ENCODE measurements around the gene LATS1.

Gene LATS1

GRCh38 chr6:149727793-149728498, 10.0 kb upstream of the LATS1 start:
- H3K4me3 ChIP-seq (replicated peaks in 1 of 2; ENCODE audit: low read depth in 2 of 2, low read length in 2 of 2) = no peak overlapping the region
- no peak for DNase-seq (ENCODE audit: low read depth in 2 of 2)
- TF ChIP-seq CTCF (IDR thresholded peaks at IDR 0.05; ENCODE audit: low read depth, low read length) = no peak

GRCh38 chr6:149725785-149726184, 7.9 kb upstream of the LATS1 start:
- H3K4me3 ChIP-seq (replicated peaks in 1 of 2; ENCODE audit: low read depth in 2 of 2, low read length in 2 of 2) = no peak overlapping the region
- no peak for DNase-seq (ENCODE audit: low read depth in 2 of 2)
- TF ChIP-seq CTCF (IDR thresholded peaks at IDR 0.05; ENCODE audit: low read depth, low read length) = no peak

- DNase-seq (ENCODE audit: low read depth in 2 of 2) = peak; percentile 88
- TF ChIP-seq CTCF (IDR thresholded peaks at IDR 0.05; ENCODE audit: low read depth, low read length) = peak; percentile 86
- no peak overlapping the region for H3K4me3 ChIP-seq (replicated peaks in 1 of 2; ENCODE audit: low read depth in 2 of 2, low read length in 2 of 2)
These were observed 6.0 kb upstream of the LATS1 start for GRCh38 chr6:149723771-149724417.

DNA sequence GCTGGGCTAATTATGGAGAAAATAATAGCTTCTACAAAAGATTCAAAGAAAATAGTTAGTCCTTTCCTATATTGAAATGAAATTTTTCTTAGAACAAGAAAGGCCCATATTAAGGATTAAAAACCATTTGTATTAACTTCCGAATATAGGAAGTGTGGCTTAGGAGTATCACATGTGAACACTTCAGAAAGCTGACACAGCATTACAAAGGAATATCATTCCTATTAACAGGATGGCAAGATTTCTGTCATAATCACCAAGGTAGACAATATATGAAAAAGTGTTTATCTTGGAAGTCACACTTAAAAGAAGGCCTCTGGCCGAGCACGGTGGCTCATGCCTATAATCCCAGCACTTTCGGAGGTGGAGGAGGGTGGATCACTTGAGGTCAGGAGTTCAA, 5.4 kb upstream of the LATS1 start:
- TF ChIP-seq CTCF (IDR thresholded peaks at IDR 0.05; ENCODE audit: low read depth, low read length) = no peak
- no peak for DNase-seq (ENCODE audit: low read depth in 2 of 2)
- H3K4me3 ChIP-seq (replicated peaks in 1 of 2; ENCODE audit: low read depth in 2 of 2, low read length in 2 of 2) = no peak overlapping the region

DNA sequence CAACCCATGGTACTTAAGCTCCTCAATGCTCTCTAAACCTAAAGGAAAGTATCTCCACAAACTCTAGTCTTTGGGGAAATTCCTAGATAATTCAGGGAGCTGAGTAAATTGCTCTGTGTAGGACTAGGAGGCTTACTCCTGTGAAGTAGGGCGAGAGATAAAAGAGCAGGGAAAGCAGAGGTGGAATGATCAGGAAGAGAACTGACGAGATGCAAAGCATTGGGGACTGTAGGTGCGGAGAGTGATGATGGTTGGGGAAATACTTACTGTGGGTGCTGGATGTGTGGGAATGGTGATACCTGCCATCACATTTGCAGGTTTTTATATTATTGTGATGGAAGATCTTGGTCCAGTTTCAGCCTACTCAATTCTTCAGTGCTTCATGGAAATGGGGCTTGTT, 1.6 kb upstream of the LATS1 start:
- DNase-seq (ENCODE audit: low read depth in 2 of 2) = no peak
- no peak overlapping the region for H3K4me3 ChIP-seq (replicated peaks in 1 of 2; ENCODE audit: low read depth in 2 of 2, low read length in 2 of 2)
- no peak for TF ChIP-seq CTCF (IDR thresholded peaks at IDR 0.05; ENCODE audit: low read depth, low read length)

GRCh38 chr6:149717255-149717587, 680 bp downstream of the LATS1 start:
- H3K4me3 ChIP-seq (replicated peaks in 1 of 2; ENCODE audit: low read depth in 2 of 2, low read length in 2 of 2) = peak overlapping the region; percentile 83 to 96
- no peak for TF ChIP-seq CTCF (IDR thresholded peaks at IDR 0.05; ENCODE audit: low read depth, low read length)
- no peak for DNase-seq (ENCODE audit: low read depth in 2 of 2)

Measured in cardiac fibroblast (primary cell).